IPS-18a (cell line): ENCODE results near the gene RARG.

Source experiments
- H3K27ac ChIP-seq: one replicate; pipeline ENCODE4 v1.5.1; 2013; ENCODE audit warnings: low read length
- H3K27me3 ChIP-seq: one replicate; pipeline ENCODE4 v1.6.1; 2013; ENCODE audit warnings: mild to moderate bottlenecking, low read length; ENCODE audit not compliant: control insufficient read depth, insufficient read depth
- H3K36me3 ChIP-seq: one replicate; pipeline ENCODE4 v1.6.1; 2013; ENCODE audit warnings: low read depth, low read length; ENCODE audit not compliant: control insufficient read depth
- H3K4me1 ChIP-seq: one replicate; pipeline ENCODE4 v1.6.1; 2013; ENCODE audit warnings: low read depth, low read length; ENCODE audit not compliant: control insufficient read depth
- H3K4me3 ChIP-seq: one replicate; pipeline ENCODE4 v1.5.1; 2013; ENCODE audit warnings: low read length
- H3K9ac ChIP-seq: one replicate; pipeline ENCODE4 v1.6.1; 2013; ENCODE audit warnings: mild to moderate bottlenecking, low read length, moderate library complexity
- H3K9me3 ChIP-seq: one replicate; pipeline ENCODE4 v1.6.1; 2013; ENCODE audit warnings: low read depth, low read length; ENCODE audit not compliant: control insufficient read depth

Gene RARG

GRCh38 chr12:53220694-53221202 lies 11.3 kb downstream of the RARG start:
- Histone ChIP-seq H3K36me3 (no peaks in the 10 kb centered on the region), H3K9me3 (no peaks in the 10 kb centered on the region), H3K27me3 (peaks cover 18% of the 10 kb centered on the region), H3K27ac (no peak overlapping the region), H3K4me3 (peak overlapping the region; percentile 73), H3K4me1 (peaks cover 60% of the 10 kb centered on the region), H3K9ac (no peak overlapping the region)

GRCh38 chr12:53219956-53220693 lies 11.9 kb downstream of the RARG start:
- no peaks in the 10 kb centered on the region for H3K36me3 ChIP-seq
- no peak overlapping the region for H3K27ac ChIP-seq
- no peaks in the 10 kb centered on the region for H3K9me3 ChIP-seq
- H3K4me3 ChIP-seq: peak overlapping the region; percentile 73
- peaks cover 18% of the 10 kb centered on the region for H3K27me3 ChIP-seq
- H3K9ac ChIP-seq: peak overlapping the region; percentile 32
- peaks cover 60% of the 10 kb centered on the region for H3K4me1 ChIP-seq

GRCh38 chr12:53219292-53219955 lies 12.6 kb downstream of the RARG start:
- H3K9me3 ChIP-seq: no peaks in the 10 kb centered on the region
- H3K4me1 ChIP-seq: peaks cover 58% of the 10 kb centered on the region
- no peak overlapping the region for H3K27ac ChIP-seq
- peaks cover 18% of the 10 kb centered on the region for H3K27me3 ChIP-seq
- no peaks in the 10 kb centered on the region for H3K36me3 ChIP-seq
- peak overlapping the region; percentile 73 for H3K4me3 ChIP-seq
- peak overlapping the region; percentile 32 for H3K9ac ChIP-seq

- Histone ChIP-seq H3K36me3 (no peaks in the 10 kb centered on the region), H3K9ac (peak overlapping the region; percentile 32), H3K4me3 (peak overlapping the region; percentile 73), H3K27me3 (peaks cover 14% of the 10 kb centered on the region), H3K9me3 (no peaks in the 10 kb centered on the region), H3K4me1 (peaks cover 53% of the 10 kb centered on the region), H3K27ac (no peak overlapping the region)
Measured at GRCh38 chr12:53218551-53219291, 13.3 kb downstream of the RARG start.

GRCh38 chr12:53217931-53218307 lies 14.1 kb downstream of the RARG start:
- peaks cover 52% of the 10 kb centered on the region for H3K4me1 ChIP-seq
- H3K9me3 ChIP-seq: no peaks in the 10 kb centered on the region
- H3K9ac ChIP-seq: no peak overlapping the region
- H3K4me3 ChIP-seq: peak overlapping the region; percentile 73
- H3K27ac ChIP-seq: no peak overlapping the region
- H3K27me3 ChIP-seq: peaks cover 14% of the 10 kb centered on the region
- H3K36me3 ChIP-seq: peaks cover 2% of the 10 kb centered on the region

- peak overlapping the region; percentile 70 for H3K27ac ChIP-seq
- H3K4me1 ChIP-seq: peaks cover 46% of the 10 kb centered on the region
- H3K9me3 ChIP-seq: no peaks in the 10 kb centered on the region
- peaks cover 14% of the 10 kb centered on the region for H3K27me3 ChIP-seq
- peak overlapping the region; percentile 29 for H3K9ac ChIP-seq
- H3K36me3 ChIP-seq: peaks cover 8% of the 10 kb centered on the region
- H3K4me3 ChIP-seq: peak overlapping the region; percentile 73
Measured at GRCh38 chr12:53217051-53217930, 14.7 kb downstream of the RARG start.

GRCh38 chr12:53215497-53215896 lies 16.5 kb downstream of the RARG start:
- Histone ChIP-seq H3K27me3 (peaks cover 14% of the 10 kb centered on the region), H3K27ac (no peak overlapping the region), H3K4me3 (no peak overlapping the region), H3K9ac (no peak overlapping the region), H3K9me3 (no peaks in the 10 kb centered on the region), H3K36me3 (peaks cover 18% of the 10 kb centered on the region), H3K4me1 (peaks cover 42% of the 10 kb centered on the region)

GRCh38 chr12:53214687-53215455 lies 17.1 kb downstream of the RARG start:
- Histone ChIP-seq H3K9ac (no peak overlapping the region), H3K9me3 (no peaks in the 10 kb centered on the region), H3K4me1 (peaks cover 42% of the 10 kb centered on the region), H3K27ac (no peak overlapping the region), H3K27me3 (peaks cover 14% of the 10 kb centered on the region), H3K36me3 (peaks cover 18% of the 10 kb centered on the region), H3K4me3 (no peak overlapping the region)

- Histone ChIP-seq H3K9me3 (no peaks in the 10 kb centered on the region), H3K36me3 (peaks cover 18% of the 10 kb centered on the region), H3K9ac (no peak overlapping the region), H3K4me3 (no peak overlapping the region), H3K27me3 (peaks cover 8% of the 10 kb centered on the region), H3K27ac (no peak overlapping the region), H3K4me1 (peaks cover 42% of the 10 kb centered on the region)
Measured at GRCh38 chr12:53214221-53214620, 17.8 kb downstream of the RARG start.

- peaks cover 18% of the 10 kb centered on the region for H3K36me3 ChIP-seq
- H3K9me3 ChIP-seq: no peaks in the 10 kb centered on the region
Measured at GRCh38 chr12:53213348-53213747, 18.7 kb downstream of the RARG start.

More at GRCh38 chr12:53213348-53213747, 18.7 kb downstream of the RARG start:
- Histone ChIP-seq H3K27me3 (peaks cover 2% of the 10 kb centered on the region), H3K4me3 (no peak overlapping the region), H3K4me1 (peaks cover 41% of the 10 kb centered on the region), H3K27ac (no peak overlapping the region), H3K9ac (no peak overlapping the region)
